SU-DHL-6 (cell line): ENCODE results near the gene MAP1B.

Experiments
- H2AFZ ChIP-seq: fragments of 200-600 bp; sonication (generic); 2 replicates; pipeline ENCODE4 v1.6.1; 2014; ENCODE audit warnings: low read depth, mild to moderate bottlenecking, moderate library complexity, mixed read lengths, antibody characterized with exemption, low read length; ENCODE audit not compliant: severe bottlenecking
- H3F3A ChIP-seq: fragments of 200-600 bp; shearing (Covaris generic); 2 replicates; pipeline ENCODE4 v1.6.0; 2016; ENCODE audit warnings: antibody characterized with exemption, mild to moderate bottlenecking; ENCODE audit not compliant: insufficient read depth
- H3K27ac ChIP-seq: fragments of 200-600 bp; sonication (generic); 2 replicates; pipeline ENCODE4 v1.5.1; 2016; ENCODE audit warnings: low read depth, mild to moderate bottlenecking, low read length, moderate library complexity, mixed read lengths
- H3K27me3 ChIP-seq: fragments of 200-600 bp; sonication (generic), shearing (Covaris generic); 2 replicates; pipeline ENCODE4 v1.6.0; 2014; ENCODE audit warnings: mild to moderate bottlenecking, low read length
- H3K36me3 ChIP-seq: fragments of 200-600 bp; sonication (generic); 2 replicates; pipeline ENCODE4 v1.6.1; 2014; ENCODE audit warnings: mild to moderate bottlenecking, low read length, mixed read lengths
- H3K4me2 ChIP-seq: fragments of 300-600, 200-600 bp; shearing (Covaris generic), sonication (generic); 2 replicates; pipeline ENCODE4 v1.6.0; 2014; ENCODE audit warnings: low read length, low read depth, mild to moderate bottlenecking; ENCODE audit not compliant: poor library complexity, severe bottlenecking
- H3K4me3 ChIP-seq: fragments of 200-600 bp; sonication (generic); 2 replicates; pipeline ENCODE4 v1.5.1; 2014; ENCODE audit warnings: antibody characterized with exemption, low read length, mild to moderate bottlenecking, mixed read lengths; ENCODE audit not compliant: insufficient read depth, poor library complexity, severe bottlenecking
- H3K79me2 ChIP-seq: fragments of 200-600 bp; sonication (generic); 2 replicates; pipeline ENCODE4 v1.6.1; 2014; ENCODE audit warnings: mild to moderate bottlenecking, low read length, moderate library complexity; ENCODE audit not compliant: insufficient read depth
- H3K9ac ChIP-seq: fragments of 200-600 bp; sonication (generic); 2 replicates; pipeline ENCODE4 v1.7.0; 2014; ENCODE audit warnings: mild to moderate bottlenecking, low read length
- H3K9me2 ChIP-seq: fragments of 200-600 bp; sonication (generic); replicated peaks from 2 replicates; pipeline ENCODE4 v1.6.1; 2014; ENCODE audit warnings: low read length; ENCODE audit not compliant: insufficient read depth
- H3K9me3 ChIP-seq: fragments of 200-600 bp; sonication (generic); 2 replicates; pipeline ENCODE4 v1.6.1; 2014; ENCODE audit warnings: low read length, mixed read lengths; ENCODE audit not compliant: insufficient read depth
- H4K20me1 ChIP-seq: fragments of 200-600 bp; sonication (generic); 2 replicates; pipeline ENCODE4 v1.6.1; 2014; ENCODE audit warnings: low read depth, mild to moderate bottlenecking, antibody characterized with exemption, low read length, moderate library complexity, mixed read lengths
- EZH2phosphoT487 ChIP-seq: fragments of 200-600 bp; sonication (generic), shearing (Covaris generic); conservative IDR thresholded peaks from 2 replicates; pipeline ENCODE4 v1.6.1; 2018; ENCODE audit warnings: mild to moderate bottlenecking, antibody characterized with exemption, low read length, moderate library complexity, mixed read lengths
- TF ChIP-seq, protein P1 (sequence below): fragments of 200-600 bp; sonication (generic); IDR thresholded peaks from one replicate; pipeline ENCODE4 v1.5.1; 2017; ENCODE audit warnings: antibody characterized with exemption, mild to moderate bottlenecking, low read length, moderate library complexity; ENCODE audit not compliant: insufficient read depth, poor library complexity, severe bottlenecking

The MAP1B gene

DNA sequence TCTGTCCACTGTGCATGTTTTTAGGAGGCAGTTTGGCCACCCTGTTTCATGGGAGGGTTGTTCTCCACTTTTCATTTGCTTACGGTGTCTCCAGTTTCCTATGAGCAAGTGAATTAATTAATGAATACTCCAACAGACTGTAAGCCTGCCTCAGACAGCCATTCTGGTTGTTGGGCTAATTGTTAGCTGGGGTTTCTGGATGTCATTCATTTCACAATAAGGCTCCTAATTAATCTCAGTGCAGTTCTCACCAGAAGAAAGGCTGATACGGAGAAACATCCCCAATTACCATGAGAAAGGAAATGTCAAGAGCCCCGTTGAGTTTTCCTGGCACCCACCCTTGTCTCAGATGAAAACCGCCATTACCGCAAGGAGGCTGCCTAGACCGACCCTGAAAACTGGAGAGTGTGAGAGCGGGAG is 75.8 kb downstream of the MAP1B start:
- H3F3A ChIP-seq: no peaks in the 10 kb centered on the region
- H3K9me3 ChIP-seq: no peaks in the 10 kb centered on the region
- no peak overlapping the region for H3K9ac ChIP-seq
- H3K27ac ChIP-seq: no peak overlapping the region
- H3K27me3 ChIP-seq: no peaks in the 10 kb centered on the region
- no peaks in the 10 kb centered on the region for H3K9me2 ChIP-seq
- H3K36me3 ChIP-seq: no peaks in the 10 kb centered on the region
- no peaks in the 10 kb centered on the region for H3K79me2 ChIP-seq
- no peak overlapping the region for H2AFZ ChIP-seq
- H4K20me1 ChIP-seq: no peaks in the 10 kb centered on the region
- no peak overlapping the region for H3K4me2 ChIP-seq
- H3K4me3 ChIP-seq: no peak overlapping the region
- TF ChIP-seq, protein P1, sequence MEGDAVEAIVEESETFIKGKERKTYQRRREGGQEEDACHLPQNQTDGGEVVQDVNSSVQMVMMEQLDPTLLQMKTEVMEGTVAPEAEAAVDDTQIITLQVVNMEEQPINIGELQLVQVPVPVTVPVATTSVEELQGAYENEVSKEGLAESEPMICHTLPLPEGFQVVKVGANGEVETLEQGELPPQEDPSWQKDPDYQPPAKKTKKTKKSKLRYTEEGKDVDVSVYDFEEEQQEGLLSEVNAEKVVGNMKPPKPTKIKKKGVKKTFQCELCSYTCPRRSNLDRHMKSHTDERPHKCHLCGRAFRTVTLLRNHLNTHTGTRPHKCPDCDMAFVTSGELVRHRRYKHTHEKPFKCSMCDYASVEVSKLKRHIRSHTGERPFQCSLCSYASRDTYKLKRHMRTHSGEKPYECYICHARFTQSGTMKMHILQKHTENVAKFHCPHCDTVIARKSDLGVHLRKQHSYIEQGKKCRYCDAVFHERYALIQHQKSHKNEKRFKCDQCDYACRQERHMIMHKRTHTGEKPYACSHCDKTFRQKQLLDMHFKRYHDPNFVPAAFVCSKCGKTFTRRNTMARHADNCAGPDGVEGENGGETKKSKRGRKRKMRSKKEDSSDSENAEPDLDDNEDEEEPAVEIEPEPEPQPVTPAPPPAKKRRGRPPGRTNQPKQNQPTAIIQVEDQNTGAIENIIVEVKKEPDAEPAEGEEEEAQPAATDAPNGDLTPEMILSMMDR: no peak
- no peak for TF ChIP-seq EZH2phosphoT487

DNA sequence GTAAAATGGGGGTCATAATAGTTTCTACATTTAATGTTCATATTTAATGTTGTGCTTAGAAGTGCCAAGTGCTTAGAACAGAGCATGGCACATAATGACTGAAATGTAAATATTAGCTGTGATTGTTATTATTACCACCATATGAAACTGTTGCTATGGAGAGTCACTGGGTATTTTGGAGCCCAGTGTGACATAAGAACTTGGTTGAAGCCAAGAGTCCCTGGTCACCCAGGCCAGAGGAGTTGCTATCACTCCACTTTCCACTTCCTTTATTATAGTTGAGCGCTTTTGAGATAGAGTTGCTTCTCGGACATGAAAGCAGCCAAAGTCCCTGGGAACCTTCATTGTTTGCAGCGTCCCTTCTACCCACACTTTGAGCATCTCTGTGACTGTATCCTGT is 77.1 kb downstream of the MAP1B start:
- Histone ChIP-seq H3K4me2 (no peak overlapping the region), H3K9me3 (no peaks in the 10 kb centered on the region), H3K9me2 (no peaks in the 10 kb centered on the region), H3K4me3 (no peak overlapping the region), H3K79me2 (no peaks in the 10 kb centered on the region), H3F3A (no peaks in the 10 kb centered on the region), H3K27ac (no peak overlapping the region), H3K27me3 (no peaks in the 10 kb centered on the region), H3K9ac (no peak overlapping the region), H3K36me3 (no peaks in the 10 kb centered on the region), H4K20me1 (no peaks in the 10 kb centered on the region), H2AFZ (no peak overlapping the region)
- TF ChIP-seq, protein P1: no peak
- no peak for TF ChIP-seq EZH2phosphoT487

DNA sequence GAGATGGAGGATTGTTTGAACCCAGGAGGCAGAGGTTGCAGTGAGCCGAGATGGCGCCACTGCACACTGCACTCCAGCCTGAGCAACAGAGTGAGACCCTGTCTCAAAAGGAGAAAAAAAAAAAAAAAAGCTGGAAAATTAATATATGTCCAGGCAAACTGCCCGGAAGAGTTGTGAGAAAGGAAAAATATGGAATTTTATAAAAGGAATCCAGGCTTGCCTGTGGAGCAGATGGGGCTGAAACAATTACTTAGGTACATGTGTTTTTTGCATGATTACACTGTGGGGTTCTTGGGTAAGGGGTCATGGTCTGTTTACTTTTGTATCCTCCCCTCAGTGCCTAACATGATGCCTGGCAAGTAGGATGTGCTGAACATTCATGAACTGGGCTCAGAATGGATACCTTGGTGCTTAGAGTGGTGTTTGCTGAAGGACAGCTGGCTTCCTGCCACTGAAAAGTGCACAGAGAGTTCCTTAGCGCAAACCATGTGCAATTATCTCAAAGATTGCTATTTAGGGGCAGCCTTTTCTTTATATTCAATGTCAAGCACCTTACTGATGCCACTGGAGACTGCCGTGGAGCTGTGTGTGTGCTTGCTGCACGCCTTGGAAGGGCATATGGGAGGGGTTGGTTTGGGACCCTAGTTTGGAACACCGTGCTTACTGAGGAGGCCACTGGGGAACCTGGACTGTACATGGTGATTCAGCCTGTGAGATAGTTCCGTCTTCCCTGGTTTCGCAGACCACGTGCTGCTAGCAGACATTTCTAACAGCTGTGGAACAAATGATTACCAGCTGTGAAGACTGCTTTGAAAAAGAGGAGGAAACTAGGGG is 78.4 kb downstream of the MAP1B start:
- H3K27me3 ChIP-seq: no peaks in the 10 kb centered on the region
- H3K4me3 ChIP-seq: no peak overlapping the region
- H3K9me2 ChIP-seq: no peaks in the 10 kb centered on the region
- no peak overlapping the region for H3K4me2 ChIP-seq
- no peaks in the 10 kb centered on the region for H4K20me1 ChIP-seq
- no peaks in the 10 kb centered on the region for H3K9me3 ChIP-seq
- H2AFZ ChIP-seq: no peak overlapping the region
- H3K36me3 ChIP-seq: no peaks in the 10 kb centered on the region
- H3K79me2 ChIP-seq: no peaks in the 10 kb centered on the region
- no peak overlapping the region for H3K27ac ChIP-seq
- TF ChIP-seq, protein P1: no peak
- no peak for TF ChIP-seq EZH2phosphoT487
- no peak overlapping the region for H3K9ac ChIP-seq
- no peaks in the 10 kb centered on the region for H3F3A ChIP-seq
